Psoas muscle (tissue), 8 donors: ENCODE data around the gene MYCBP2. TPM values are rescaled to one million over a fixed set of nuclear protein-coding genes. Genes with fewer than 3 reads are reported as not detected.
A peak's percentile ranks its signal among the peaks of the same experiment; 100 is the strongest.

ENCODE experiments used
- ATAC-seq, 4 donors: fragments of 200-7000 bp; cut with Tn5 transposase; one replicate each; pipeline ENCODE4 v1.9.1; 2020; ENCODE audit warnings: moderate library complexity in 3 of 4, mild to moderate bottlenecking in 2 of 4
- DNase-seq, 2 donors: peaks; one replicate each; pipeline ENCODE4 v3.0.0-alpha.2; 2020
- H3K27ac ChIP-seq: fragments of 200-600 bp; one replicate; pipeline ENCODE4 v1.8.0; 2022
- H3K27me3 ChIP-seq, 3 donors: fragments of 200-600 bp in 1 of 3; one replicate each; pipeline versions ENCODE4 v1.6.1 to v1.8.0; 2013 to 2022; ENCODE audit warnings: low read length in 2 of 3, mild to moderate bottlenecking in 2 of 3, moderate library complexity in 1 of 3; ENCODE audit not compliant: insufficient read depth in 3 of 3
- H3K36me3 ChIP-seq, 2 donors: fragments of 200-600 bp in 1 of 2; one replicate each; pipeline versions ENCODE4 v1.6.1 to v1.8.0; 2013 to 2022; ENCODE audit warnings: low read depth in 1 of 2, mild to moderate bottlenecking in 1 of 2, moderate library complexity in 1 of 2; ENCODE audit not compliant: insufficient read depth in 1 of 2
- H3K4me1 ChIP-seq: fragments of 200-600 bp; one replicate; pipeline ENCODE4 v1.8.0; 2022
- H3K4me3 ChIP-seq: fragments of 200-600 bp; one replicate; pipeline ENCODE4 v1.8.0; 2022; ENCODE audit warnings: mild to moderate bottlenecking
- H3K9me3 ChIP-seq: fragments of 200-600 bp; one replicate; pipeline ENCODE4 v1.8.0; 2022
- CTCF ChIP-seq: fragments of 200-600 bp; IDR thresholded peaks from one replicate; pipeline ENCODE4 v1.8.0; 2022; ENCODE audit warnings: antibody characterized with exemption
- WGBS, 3 donors: extraction: QIAGEN DNeasy Blood & Tissue Kit; methylation state at CpG; one replicate each; pipeline versions ENCODE4 v1.1.6 to v1.1.7; 2013; 5-methylcytosine and 5-hydroxymethylcytosine counted together
- intact Hi-C, 2 donors: fragments of 100-400 bp; cut with DNase I; formaldehyde crosslinking; loops; one replicate each; pipeline versions ENCODE4 v1.11.0 to v1.14.2; 2022
- polyA plus RNA-seq, 3 donors: library from polyadenylated mRNA; stranded (reverse); fragments of 200-250 nt; gene quantifications; one replicate each; pipeline ENCODE4 v1.2.3, GENCODE V29; 2013
- total RNA-seq, 4 donors: library from RNA; stranded (reverse); fragmentation: NEBNext Ultra II Directional in 2 of 4; extraction: Animal tissue kit (Norgen Biotek cat#: 25700) in 2 of 4; gene quantifications; one replicate each; pipeline versions ENCODE4 v1.2.1 to v1.2.4, GENCODE V29; 2021 to 2023
- donor health status: healthy with polysubstance abuse.
- donor health status: DM: no; HTN: no; CAD: no; lungs with moderate emphysema.
- donor health status: Bipolar disorder and iron deficiency.
- donor health status: healthy.
- donor health status: DM: yes; HTN: yes; CAD: no.
- donor health status: DM: no; HTN: no; CAD: no.
- donor health status: DM: no; HTN: no; CAD: no.
- donor health status: DM: yes; HTN: yes; CAD: no.

The MYCBP2 gene
- total and polyA plus RNA-seq, 7 donors: 10.8 to 49.5 (median 35.5) TPM

GRCh38 chr13:77061362-77061761 lies 265.5 kb downstream of the MYCBP2 start:
- no peak overlapping the region for H3K4me3 ChIP-seq
- no peaks in the 10 kb centered on the region for H3K27me3 ChIP-seq
- no peak overlapping the region for H3K27ac ChIP-seq
- TF ChIP-seq CTCF: no peak
- no peak for DNase-seq
- 49 to 60% (median 50%) methylated on average over 2 of the region's 2 CpGs for WGBS, 3 donors
- H3K36me3 ChIP-seq: peaks cover 6 to 93% of the 10 kb centered on the region in 2 donors
- intact Hi-C loops: no loop called here
- H3K4me1 ChIP-seq: peaks cover 4% of the 10 kb centered on the region
- no peaks in the 10 kb centered on the region for H3K9me3 ChIP-seq
- ATAC-seq: no peak

- no peaks in the 10 kb centered on the region for H3K9me3 ChIP-seq
- intact Hi-C loops: loop anchor here in 1 of 2 donors (2.0 kb wide), 1 partner anchor 30 kb away; the partner anchor contains the start of gene FBXL3
- no peak for DNase-seq
- peaks cover 6% of the 10 kb centered on the region for H3K4me1 ChIP-seq
- no peak for ATAC-seq
- H3K27me3 ChIP-seq: no peaks in the 10 kb centered on the region
- no peak for TF ChIP-seq CTCF
- 85 to 96% (median 95%) methylated on average over 3 of the region's 3 CpGs for WGBS, 3 donors
- peaks cover 3 to 91% of the 10 kb centered on the region in 2 donors for H3K36me3 ChIP-seq
- H3K27ac ChIP-seq: no peak overlapping the region
- no peak overlapping the region for H3K4me3 ChIP-seq
These were observed 270.0 kb downstream of the MYCBP2 start for GRCh38 chr13:77056886-77057285.

- WGBS, 3 donors: 42 to 53% (median 44%) methylated on average over 3 of the region's 3 CpGs
- intact Hi-C loops: loop anchor here in 1 of 2 donors (2.0 kb wide), 1 partner anchor 30 kb away; the partner anchor contains the start of gene FBXL3
These were observed 270.5 kb downstream of the MYCBP2 start for GRCh38 chr13:77056382-77056781.

GRCh38 chr13:77055158-77055557 lies 271.7 kb downstream of the MYCBP2 start:
- Histone ChIP-seq H3K4me1 (peaks cover 6% of the 10 kb centered on the region), H3K4me3 (no peak overlapping the region), H3K9me3 (no peaks in the 10 kb centered on the region), H3K27me3 (no peaks in the 10 kb centered on the region), H3K27ac (no peak overlapping the region), H3K36me3 (peaks cover 3 to 92% of the 10 kb centered on the region in 2 donors)
- TF ChIP-seq CTCF: no peak
- intact Hi-C loops: no loop called here
- ATAC-seq (no peak), DNase-seq (no peak)
- 94 to 98% (median 94%) methylated on average over 2 of the region's 2 CpGs for WGBS, 3 donors

More at GRCh38 chr13:77056382-77056781, 270.5 kb downstream of the MYCBP2 start:
- H3K36me3 ChIP-seq: peaks cover 3 to 91% of the 10 kb centered on the region in 2 donors
- H3K27me3 ChIP-seq: no peaks in the 10 kb centered on the region
- no peak overlapping the region for H3K27ac ChIP-seq
- H3K4me3 ChIP-seq: no peak overlapping the region
- peak in 2 of 4 donors; percentile 43 to 94 for ATAC-seq
- H3K9me3 ChIP-seq: no peaks in the 10 kb centered on the region
- no peak for DNase-seq
- H3K4me1 ChIP-seq: peaks cover 6% of the 10 kb centered on the region
- TF ChIP-seq CTCF: no peak

- no peaks in the 10 kb centered on the region for H3K27me3 ChIP-seq
- DNase-seq: no peak
- peaks cover 25% of the 10 kb centered on the region for H3K4me1 ChIP-seq
- no peak overlapping the region for H3K4me3 ChIP-seq
- H3K27ac ChIP-seq: no peak overlapping the region
- H3K36me3 ChIP-seq: peaks cover 0 to 85% of the 10 kb centered on the region in 2 donors
- H3K9me3 ChIP-seq: no peaks in the 10 kb centered on the region
- intact Hi-C loops: no loop called here
- no peak for TF ChIP-seq CTCF
- ATAC-seq: no peak
- WGBS, 3 donors: 91 to 95% (median 94%) methylated on average over 4 of the region's 4 CpGs
These were observed 273.7 kb downstream of the MYCBP2 start for GRCh38 chr13:77053192-77053591.
